CD14-positive monocyte (primary cell): ENCODE results near the gene CA5A. TPM values are rescaled to one million over a fixed set of nuclear protein-coding genes. Genes with fewer than 3 reads are reported as not detected.

Source experiments
- DNase-seq, 3 donors: peaks; one replicate each; pipeline ENCODE4 v3.0.0-alpha.2; 2011 to 2022
- H2AFZ ChIP-seq: 2 replicates; pipeline ENCODE4 v1.6.0; 2012; ENCODE audit warnings: mild to moderate bottlenecking, low read depth, low read length, inconsistent platforms; ENCODE audit not compliant: insufficient read depth, poor library complexity, severe bottlenecking
- H3K27ac ChIP-seq, 2 donors: 1 replicate in 1 of 2; 2 replicates in 1 of 2; pipeline ENCODE4 v1.5.1; 2012 to 2013; ENCODE audit warnings: low read length in 2 of 2, control low read depth in 1 of 2, inconsistent platforms in 1 of 2, low read depth in 1 of 2, mild to moderate bottlenecking in 1 of 2
- H3K27me3 ChIP-seq, 2 donors: one replicate each; pipeline versions ENCODE4 v1.6.0 to v1.6.1; 2011 to 2013; ENCODE audit warnings: low read length in 2 of 2; ENCODE audit not compliant: control insufficient read depth in 2 of 2, insufficient read depth in 2 of 2
- H3K36me3 ChIP-seq, 2 donors: replicated peaks in 1 of 2; 1 replicate in 1 of 2; 2 replicates in 1 of 2; pipeline versions ENCODE4 v1.5.1 to v1.6.1; 2012 to 2013; ENCODE audit warnings: low read length in 2 of 2, control low read depth in 1 of 2, inconsistent platforms in 1 of 2, mild to moderate bottlenecking in 1 of 2; ENCODE audit not compliant: insufficient read depth in 2 of 2, control insufficient read depth in 1 of 2
- H3K4me1 ChIP-seq, 2 donors: 1 replicate in 1 of 2; 2 replicates in 1 of 2; pipeline versions ENCODE4 v1.5.1 to v1.6.1; 2012 to 2013; ENCODE audit warnings: low read length in 2 of 2, control low read depth in 1 of 2, inconsistent platforms in 1 of 2, mild to moderate bottlenecking in 1 of 2, moderate library complexity in 1 of 2; ENCODE audit not compliant: insufficient read depth in 2 of 2, control insufficient read depth in 1 of 2
- H3K4me2 ChIP-seq: replicated peaks from 2 replicates; pipeline ENCODE3; 2012; ENCODE audit warnings: low read length, moderate library complexity, mild to moderate bottlenecking; ENCODE audit not compliant: poor library complexity, severe bottlenecking; ENCODE audit errors: extremely low read depth
- H3K4me3 ChIP-seq, 3 experiments: fragments of 200-600 bp in 1 of 3; sonication (generic) in 1 of 3; replicated peaks in 1 of 3; 1 replicate in 2 of 3; 2 replicates in 1 of 3; pipeline ENCODE4 v1.5.1; 2011 to 2013; ENCODE audit warnings: low read length in 3 of 3, mild to moderate bottlenecking in 3 of 3, control low read depth in 2 of 3, low read depth in 2 of 3, inconsistent platforms in 1 of 3, moderate library complexity in 1 of 3
- H3K79me2 ChIP-seq: 2 replicates; pipeline ENCODE4 v1.6.0; 2012; ENCODE audit warnings: mild to moderate bottlenecking, control low read depth, inconsistent platforms, low read length, moderate library complexity; ENCODE audit not compliant: insufficient read depth
- H3K9ac ChIP-seq: 2 replicates; pipeline ENCODE4 v1.6.0; 2017; ENCODE audit warnings: low read length, mild to moderate bottlenecking; ENCODE audit not compliant: insufficient read depth, poor library complexity, severe bottlenecking
- H3K9me3 ChIP-seq, 2 donors: replicated peaks in 1 of 2; 1 replicate in 1 of 2; 2 replicates in 1 of 2; pipeline versions ENCODE4 v1.5.1 to v1.6.1; 2012 to 2013; ENCODE audit warnings: low read length in 2 of 2, control low read depth in 1 of 2; ENCODE audit not compliant: control insufficient read depth in 1 of 2, insufficient read depth in 1 of 2
- H4K20me1 ChIP-seq: 2 replicates; pipeline ENCODE4 v1.6.0; 2012; ENCODE audit warnings: mild to moderate bottlenecking, low read length, control low read depth, moderate library complexity; ENCODE audit not compliant: insufficient read depth
- H3K27ac Mint-ChIP-seq, 7 donors: one replicate each; pipeline ENCODE4 v1.8.0; 2020; ENCODE audit warnings: mild to moderate bottlenecking in 7 of 7, mixed read lengths in 7 of 7, moderate library complexity in 6 of 7, inconsistent platforms in 2 of 7
- H3K27me3 Mint-ChIP-seq, 3 donors: one replicate each; pipeline ENCODE4 v1.8.0; 2021 to 2022; ENCODE audit warnings: low read depth in 3 of 3, mild to moderate bottlenecking in 3 of 3, mixed read lengths in 3 of 3, moderate library complexity in 3 of 3, inconsistent platforms in 1 of 3
- H3K36me3 Mint-ChIP-seq, 2 donors: one replicate each; pipeline ENCODE4 v1.8.0; 2020; ENCODE audit warnings: mixed read lengths in 2 of 2, inconsistent platforms in 1 of 2, mild to moderate bottlenecking in 1 of 2
- H3K4me1 Mint-ChIP-seq: one replicate; pipeline ENCODE4 v1.8.0; 2020; ENCODE audit warnings: mild to moderate bottlenecking, mixed read lengths
- H3K4me3 Mint-ChIP-seq, 2 donors: one replicate each; pipeline ENCODE4 v1.8.0; 2020; ENCODE audit warnings: mild to moderate bottlenecking in 2 of 2, mixed read lengths in 2 of 2, moderate library complexity in 1 of 2
- H3K9me3 Mint-ChIP-seq, 7 donors: one replicate each; pipeline ENCODE4 v1.8.0; 2020 to 2022; ENCODE audit warnings: mixed read lengths in 7 of 7, mild to moderate bottlenecking in 6 of 7, moderate library complexity in 6 of 7, inconsistent platforms in 2 of 7
- WGBS: methylation state at CpG from one replicate; pipeline ENCODE4 v1.1.5; 2013; ENCODE audit warnings: missing lambda C conversion rate; ENCODE audit not compliant: insufficient coverage; 5-methylcytosine and 5-hydroxymethylcytosine counted together
- intact Hi-C, 2 donors: fragments of 100-400 bp; cut with micrococcal nuclease; formaldehyde crosslinking; loops; one replicate each; pipeline versions ENCODE4 v1.15.0 to v1.15.1; 2023
- polyA plus RNA-seq, 3 donors: library from polyadenylated mRNA; depleted of rRNA in 1 of 3; unstranded in 2 of 3; stranded (reverse) in 1 of 3; fragments of 300-500 nt in 2 of 3; fragments of >200 nt in 1 of 3; fragmentation: Illumina TruSeq in 2 of 3; gene quantifications; 1 replicate in 2 of 3; 2 replicates in 1 of 3; pipeline ENCODE4 v1.2.3, GENCODE V29; 2012 to 2021
- TF ChIP-seq, protein P1 (sequence below): fragments of 200-600 bp; IDR thresholded peaks from one replicate; pipeline ENCODE4 v1.8.0; 2022; ENCODE audit warnings: antibody characterized with exemption, mild to moderate bottlenecking

Gene CA5A
- polyA plus RNA-seq, 3 donors: not detected

DNA sequence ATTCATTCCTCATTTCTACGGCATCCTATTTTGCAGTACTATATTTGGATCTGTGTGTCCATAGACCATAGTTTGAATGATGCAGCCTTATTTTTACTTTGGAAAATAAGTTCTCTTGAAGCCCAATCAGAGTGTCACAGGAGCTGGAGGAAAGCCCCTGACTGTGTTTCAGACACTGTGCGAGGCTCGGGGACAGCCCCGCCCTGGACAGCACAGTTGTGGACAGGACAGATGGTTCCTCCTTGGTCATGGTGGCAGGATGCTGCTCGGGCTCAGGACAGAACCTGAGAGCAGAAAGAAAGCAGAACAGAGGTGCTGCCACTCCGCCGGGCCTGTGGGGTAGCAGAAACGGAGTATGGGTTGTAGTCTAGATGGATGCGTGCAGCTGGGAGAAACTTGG is 37.8 kb upstream of the CA5A start:
- H3K4me3 ChIP-seq: no peak overlapping the region
- no peak overlapping the region for H3K27ac ChIP-seq
- Mint-ChIP-seq H3K27ac (peak overlapping the region in 5 of 7 donors; percentile 1 to 61 (median 53)), H3K27me3 (peaks cover 0 to 3% (median 2%) of the 10 kb centered on the region in 3 donors), H3K4me3 (peak overlapping the region in 1 of 2 donors; percentile 7), H3K4me1 (peaks cover 16% of the 10 kb centered on the region), H3K9me3 (peaks cover 16 to 25% (median 23%) of the 10 kb centered on the region in 7 donors), H3K36me3 (peaks cover 69 to 83% of the 10 kb centered on the region in 2 donors)
- no peak overlapping the region for H3K9ac ChIP-seq
- intact Hi-C loops: no loop called here
- peaks cover 56% of the 10 kb centered on the region for H4K20me1 ChIP-seq
- 53% methylated on average over 8 of the region's 9 CpGs for WGBS
- H3K4me1 ChIP-seq: no peaks in the 10 kb centered on the region
- no peak overlapping the region for H2AFZ ChIP-seq
- no peaks in the 10 kb centered on the region for H3K27me3 ChIP-seq
- TF ChIP-seq, protein P1, sequence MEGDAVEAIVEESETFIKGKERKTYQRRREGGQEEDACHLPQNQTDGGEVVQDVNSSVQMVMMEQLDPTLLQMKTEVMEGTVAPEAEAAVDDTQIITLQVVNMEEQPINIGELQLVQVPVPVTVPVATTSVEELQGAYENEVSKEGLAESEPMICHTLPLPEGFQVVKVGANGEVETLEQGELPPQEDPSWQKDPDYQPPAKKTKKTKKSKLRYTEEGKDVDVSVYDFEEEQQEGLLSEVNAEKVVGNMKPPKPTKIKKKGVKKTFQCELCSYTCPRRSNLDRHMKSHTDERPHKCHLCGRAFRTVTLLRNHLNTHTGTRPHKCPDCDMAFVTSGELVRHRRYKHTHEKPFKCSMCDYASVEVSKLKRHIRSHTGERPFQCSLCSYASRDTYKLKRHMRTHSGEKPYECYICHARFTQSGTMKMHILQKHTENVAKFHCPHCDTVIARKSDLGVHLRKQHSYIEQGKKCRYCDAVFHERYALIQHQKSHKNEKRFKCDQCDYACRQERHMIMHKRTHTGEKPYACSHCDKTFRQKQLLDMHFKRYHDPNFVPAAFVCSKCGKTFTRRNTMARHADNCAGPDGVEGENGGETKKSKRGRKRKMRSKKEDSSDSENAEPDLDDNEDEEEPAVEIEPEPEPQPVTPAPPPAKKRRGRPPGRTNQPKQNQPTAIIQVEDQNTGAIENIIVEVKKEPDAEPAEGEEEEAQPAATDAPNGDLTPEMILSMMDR: no peak
- H3K36me3 ChIP-seq: peaks cover 16 to 57% of the 10 kb centered on the region in 2 donors
- peaks cover 20% of the 10 kb centered on the region in 2 donors for H3K9me3 ChIP-seq
- H3K4me2 ChIP-seq: no peak overlapping the region
- peak in 1 of 3 donors; percentile 66 for DNase-seq
- H3K79me2 ChIP-seq: peaks cover 54% of the 10 kb centered on the region

DNA sequence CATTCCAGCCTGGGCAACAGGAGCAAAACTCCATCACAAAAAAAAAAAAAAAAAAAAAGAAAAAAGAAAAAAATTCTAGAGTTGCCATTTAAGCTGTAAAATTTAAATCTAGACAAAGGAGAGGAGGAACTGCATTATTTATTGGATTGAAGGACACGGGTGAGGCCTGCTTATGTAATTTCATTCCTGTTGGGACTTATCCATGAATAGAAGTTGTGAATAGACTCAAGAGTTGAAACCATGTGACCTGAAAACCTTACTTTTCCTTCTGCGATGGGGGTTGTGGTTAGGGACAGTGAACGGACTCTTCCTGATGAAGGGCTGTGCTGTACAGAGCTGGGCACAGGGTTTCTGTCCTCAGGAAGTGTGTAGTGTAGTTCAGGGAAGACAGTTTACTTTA is 37.4 kb upstream of the CA5A start:
- Histone ChIP-seq H3K27ac (no peak overlapping the region), H3K27me3 (no peaks in the 10 kb centered on the region), H3K79me2 (peaks cover 59% of the 10 kb centered on the region), H3K4me2 (no peak overlapping the region), H3K9ac (no peak overlapping the region), H4K20me1 (peaks cover 58% of the 10 kb centered on the region), H3K4me3 (no peak overlapping the region), H3K9me3 (peaks cover 20% of the 10 kb centered on the region in 2 donors), H3K36me3 (peaks cover 12 to 52% of the 10 kb centered on the region in 2 donors), H2AFZ (no peak overlapping the region), H3K4me1 (no peaks in the 10 kb centered on the region)
- peaks cover 16% of the 10 kb centered on the region for H3K4me1 Mint-ChIP-seq
- 20% methylated on average over 1 of the region's 3 CpGs for WGBS
- H3K4me3 Mint-ChIP-seq: no peak overlapping the region
- peaks cover 16 to 25% (median 23%) of the 10 kb centered on the region in 7 donors for H3K9me3 Mint-ChIP-seq
- H3K36me3 Mint-ChIP-seq: peaks cover 67 to 82% of the 10 kb centered on the region in 2 donors
- intact Hi-C loops: no loop called here
- no peak for DNase-seq
- peak overlapping the region in 3 of 7 donors; percentile 4 to 75 (median 57) for H3K27ac Mint-ChIP-seq
- H3K27me3 Mint-ChIP-seq: peaks cover 0 to 2% (median 0%) of the 10 kb centered on the region in 3 donors
- TF ChIP-seq, protein P1: no peak
